Effector memory CD4-positive, alpha-beta T cell (primary cell): Measurements from ENCODE around the gene PKHD1.

ENCODE experiments used
- DNase-seq, 3 donors: peaks; one replicate each; pipeline ENCODE4 v3.0.0-alpha.2; 2020
- H3K27ac ChIP-seq: 2 replicates; pipeline ENCODE4 v1.7.0; 2013; ENCODE audit warnings: mild to moderate bottlenecking, low read length, moderate library complexity; ENCODE audit not compliant: insufficient read depth, poor library complexity, severe bottlenecking
- H3K27me3 ChIP-seq: replicated peaks from 2 replicates; pipeline ENCODE4 v1.7.0; 2013; ENCODE audit warnings: mild to moderate bottlenecking, low read length; ENCODE audit not compliant: insufficient read depth, control insufficient read depth, poor library complexity, severe bottlenecking
- H3K36me3 ChIP-seq: 2 replicates; pipeline ENCODE4 v1.7.0; 2013; ENCODE audit warnings: mild to moderate bottlenecking, low read length, moderate library complexity; ENCODE audit not compliant: control insufficient read depth, insufficient read depth
- H3K4me1 ChIP-seq: 2 replicates; pipeline ENCODE4 v1.7.0; 2013; ENCODE audit warnings: low read length, mild to moderate bottlenecking; ENCODE audit not compliant: control insufficient read depth, insufficient read depth, poor library complexity, severe bottlenecking
- H3K4me3 ChIP-seq: 2 replicates; pipeline ENCODE4 v1.7.0; 2013; ENCODE audit warnings: low read length, low read depth, mild to moderate bottlenecking; ENCODE audit not compliant: insufficient read depth, poor library complexity, severe bottlenecking
- H3K9me3 ChIP-seq: 2 replicates; pipeline ENCODE4 v1.7.0; 2013; ENCODE audit warnings: mild to moderate bottlenecking, low read length, moderate library complexity; ENCODE audit not compliant: control insufficient read depth

Gene PKHD1

DNA sequence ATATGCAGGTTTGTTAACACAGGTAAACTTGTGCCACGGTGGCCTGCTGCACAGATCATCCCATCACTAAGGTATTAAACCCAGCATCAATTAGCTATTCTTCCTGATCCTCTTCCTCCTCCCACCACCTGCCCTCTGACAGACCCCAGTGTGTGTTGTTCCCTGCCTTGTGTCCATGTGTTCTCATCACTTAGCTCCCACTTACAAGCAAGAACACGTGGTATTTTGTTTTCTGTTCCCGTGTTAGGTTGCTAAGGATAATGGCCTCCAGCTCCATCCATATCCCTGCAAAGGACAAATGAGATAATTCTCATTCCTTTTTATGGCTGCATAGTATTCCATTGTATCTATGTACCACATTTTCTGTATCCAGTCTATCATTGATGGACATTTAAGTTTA is 294.0 kb downstream of the PKHD1 start:
- no peaks in the 10 kb centered on the region for H3K4me1 ChIP-seq
- no peak for DNase-seq
- no peak overlapping the region for H3K27ac ChIP-seq
- no peaks in the 10 kb centered on the region for H3K9me3 ChIP-seq
- H3K36me3 ChIP-seq: no peaks in the 10 kb centered on the region
- no peak overlapping the region for H3K4me3 ChIP-seq
- no peaks in the 10 kb centered on the region for H3K27me3 ChIP-seq

DNA sequence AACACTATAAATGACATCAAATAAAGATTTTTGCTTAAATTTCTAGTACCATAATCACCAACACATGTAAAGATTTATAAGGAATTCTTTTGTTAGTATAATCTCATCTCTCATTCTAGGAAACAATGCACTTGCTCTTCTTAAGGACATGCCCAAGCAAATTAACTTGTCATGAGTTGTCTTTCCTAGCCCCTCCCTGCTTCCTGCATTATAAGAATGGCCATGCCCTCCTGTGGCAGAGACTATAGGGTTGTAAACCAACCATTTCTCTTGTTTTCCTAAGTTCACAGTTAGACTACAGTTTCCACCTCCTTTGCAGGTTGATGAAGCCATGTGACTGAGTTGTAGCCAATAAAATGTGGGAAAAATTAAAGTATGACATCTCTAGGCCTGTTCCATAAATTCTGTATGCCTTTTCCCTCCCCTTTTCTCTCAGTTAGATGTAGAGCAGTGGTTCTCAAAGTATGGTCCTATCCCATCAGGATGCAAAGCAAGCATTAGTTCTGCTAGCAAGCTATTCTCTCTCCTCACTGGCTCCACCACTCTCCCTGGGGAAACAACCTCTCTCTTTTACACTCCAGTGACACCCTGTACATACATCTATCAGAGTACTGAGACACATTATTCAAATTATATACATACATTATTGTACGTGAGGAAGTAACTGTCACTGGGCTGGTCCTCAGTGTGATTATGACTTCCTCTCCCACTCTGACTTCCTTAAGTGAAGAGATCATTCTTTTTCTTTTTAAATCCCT is 295.0 kb downstream of the PKHD1 start:
- DNase-seq: no peak
- Histone ChIP-seq H3K9me3 (no peaks in the 10 kb centered on the region), H3K27me3 (no peaks in the 10 kb centered on the region), H3K4me1 (no peaks in the 10 kb centered on the region), H3K27ac (no peak overlapping the region), H3K4me3 (no peak overlapping the region), H3K36me3 (no peaks in the 10 kb centered on the region)

DNA sequence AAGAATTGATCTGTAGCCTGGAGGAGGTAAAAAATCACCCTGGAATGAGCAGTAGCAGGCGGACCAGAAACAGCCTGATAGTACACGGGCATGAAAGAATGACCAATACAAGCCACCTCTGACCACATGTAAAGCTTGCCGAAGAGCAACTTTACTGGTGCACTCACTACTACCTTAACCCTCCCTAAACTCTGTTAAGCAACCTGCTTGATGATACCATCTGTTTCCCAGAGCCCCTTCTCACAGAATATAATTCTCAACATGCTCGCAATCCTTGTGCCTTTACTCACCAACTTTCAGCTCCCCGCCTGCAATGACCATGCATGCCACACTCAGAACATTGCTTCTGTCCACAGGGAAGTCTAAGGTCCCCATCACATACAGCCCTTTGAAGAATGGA is 296.5 kb downstream of the PKHD1 start:
- H3K4me3 ChIP-seq: no peak overlapping the region
- no peaks in the 10 kb centered on the region for H3K36me3 ChIP-seq
- DNase-seq: no peak
- H3K9me3 ChIP-seq: no peaks in the 10 kb centered on the region
- no peaks in the 10 kb centered on the region for H3K4me1 ChIP-seq
- no peak overlapping the region for H3K27ac ChIP-seq
- H3K27me3 ChIP-seq: no peaks in the 10 kb centered on the region

DNA sequence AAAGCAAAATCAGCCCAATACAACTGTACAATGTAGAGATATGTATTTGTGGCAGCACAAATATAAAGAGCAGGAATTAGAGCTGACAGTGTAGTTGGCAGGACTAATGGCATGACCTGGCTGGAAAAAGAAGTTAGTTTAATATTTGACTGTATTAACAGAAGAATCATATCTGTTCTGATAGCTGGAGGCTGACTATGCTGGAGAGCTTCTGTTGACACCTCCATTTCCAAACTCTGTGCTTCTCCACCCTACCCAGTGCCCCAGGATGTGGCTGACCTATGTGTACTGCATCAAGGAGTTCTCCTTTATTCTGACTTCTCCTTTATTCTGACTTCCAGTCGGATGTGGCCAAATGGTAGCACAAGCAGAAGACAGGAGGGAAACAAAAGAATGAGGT is 299.3 kb downstream of the PKHD1 start:
- H3K27me3 ChIP-seq: no peaks in the 10 kb centered on the region
- no peaks in the 10 kb centered on the region for H3K36me3 ChIP-seq
- no peaks in the 10 kb centered on the region for H3K4me1 ChIP-seq

DNA sequence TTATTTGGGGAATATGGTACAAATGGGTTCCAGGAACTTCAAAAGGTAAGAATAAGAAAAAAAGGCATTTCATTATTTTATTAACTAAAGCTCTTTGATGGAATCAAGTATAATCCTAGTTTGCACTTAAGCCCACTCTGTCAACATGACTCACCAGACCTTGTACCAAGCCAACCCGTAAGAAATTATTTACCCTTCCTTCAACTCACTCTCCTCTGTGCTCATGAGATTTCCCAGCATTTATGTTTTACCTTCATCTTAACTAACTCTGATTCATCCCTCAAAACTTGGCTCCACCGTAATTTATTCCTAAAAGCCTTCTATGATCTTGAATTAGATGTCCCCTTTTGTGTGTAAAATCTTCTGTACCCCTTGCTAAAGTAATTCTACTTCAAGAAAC is 308.7 kb downstream of the PKHD1 start:
- no peak overlapping the region for H3K4me3 ChIP-seq
- no peak for DNase-seq
- no peaks in the 10 kb centered on the region for H3K27me3 ChIP-seq
- H3K9me3 ChIP-seq: no peaks in the 10 kb centered on the region
- H3K27ac ChIP-seq: no peak overlapping the region
- H3K36me3 ChIP-seq: no peaks in the 10 kb centered on the region
- H3K4me1 ChIP-seq: no peaks in the 10 kb centered on the region

More for the DNA sequence above, 299.3 kb downstream of the PKHD1 start:
- Histone ChIP-seq H3K27ac (no peak overlapping the region), H3K9me3 (no peaks in the 10 kb centered on the region), H3K4me3 (no peak overlapping the region)
- DNase-seq: no peak

DNA sequence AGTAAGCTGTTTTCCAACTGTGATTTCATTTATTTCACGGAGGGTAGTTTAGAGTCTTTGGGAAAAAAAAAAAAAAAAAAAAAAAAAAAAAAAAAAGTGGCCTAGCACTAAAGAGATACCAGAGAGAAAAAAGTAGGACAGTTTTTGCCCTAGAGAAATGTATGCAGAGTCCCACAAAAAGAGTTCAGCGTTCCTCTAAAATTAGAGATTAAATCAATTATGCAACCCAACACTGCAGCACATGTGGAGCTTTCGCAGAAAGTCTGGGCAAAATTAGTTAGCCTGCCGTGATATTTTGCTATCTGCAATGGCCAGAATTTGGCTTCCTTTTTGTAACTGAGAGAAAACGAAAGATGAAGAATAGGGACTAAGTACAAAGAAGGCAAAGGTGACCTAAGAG is 309.8 kb downstream of the PKHD1 start:
- Histone ChIP-seq H3K27me3 (no peaks in the 10 kb centered on the region), H3K9me3 (no peaks in the 10 kb centered on the region), H3K27ac (no peak overlapping the region), H3K36me3 (no peaks in the 10 kb centered on the region), H3K4me3 (no peak overlapping the region), H3K4me1 (no peaks in the 10 kb centered on the region)
- no peak for DNase-seq

DNA sequence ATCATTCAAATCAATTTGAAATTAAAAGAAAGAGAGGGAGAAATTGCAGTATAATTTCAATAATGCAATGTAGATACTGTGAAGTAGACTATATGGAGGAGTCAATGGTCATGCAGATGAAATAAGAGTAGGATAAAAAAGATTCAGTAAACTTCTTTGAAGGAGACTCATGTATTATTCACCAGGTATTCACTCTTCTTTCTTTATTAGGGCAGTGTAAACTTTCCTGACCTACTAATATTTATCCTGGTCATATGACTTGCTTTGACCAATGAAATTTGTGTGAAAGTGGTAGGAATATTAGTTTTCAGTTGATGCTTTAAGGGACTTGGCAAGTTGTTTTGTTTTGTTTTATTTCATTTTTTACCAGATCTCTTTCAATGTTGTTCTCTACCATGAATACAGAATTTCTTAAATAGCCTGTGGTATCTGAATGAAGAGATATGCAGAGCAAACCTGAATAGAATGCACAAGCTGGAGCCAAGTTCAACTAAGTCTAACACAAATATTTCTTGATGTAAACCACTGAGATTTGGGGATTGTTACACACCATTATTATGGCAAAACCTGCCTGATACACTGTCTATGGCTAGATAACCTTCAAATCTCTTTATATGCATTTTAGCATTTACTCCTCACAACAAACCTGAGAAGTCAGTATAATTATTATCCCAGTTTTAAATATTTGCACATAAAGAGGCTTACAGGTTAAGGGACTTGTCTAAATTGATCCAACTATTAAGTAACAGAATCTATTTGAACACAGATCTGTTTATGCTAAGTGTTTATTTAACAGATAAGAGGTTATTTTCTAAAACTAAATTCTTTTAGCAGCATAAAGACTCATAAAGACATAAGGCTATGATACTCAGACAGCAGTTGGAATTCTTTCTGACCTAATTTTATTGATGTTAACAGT is 311.2 kb downstream of the PKHD1 start:
- Histone ChIP-seq H3K36me3 (no peaks in the 10 kb centered on the region), H3K4me1 (no peaks in the 10 kb centered on the region), H3K9me3 (no peaks in the 10 kb centered on the region), H3K27ac (no peak overlapping the region), H3K27me3 (no peaks in the 10 kb centered on the region), H3K4me3 (no peak overlapping the region)
- DNase-seq: no peak

DNA sequence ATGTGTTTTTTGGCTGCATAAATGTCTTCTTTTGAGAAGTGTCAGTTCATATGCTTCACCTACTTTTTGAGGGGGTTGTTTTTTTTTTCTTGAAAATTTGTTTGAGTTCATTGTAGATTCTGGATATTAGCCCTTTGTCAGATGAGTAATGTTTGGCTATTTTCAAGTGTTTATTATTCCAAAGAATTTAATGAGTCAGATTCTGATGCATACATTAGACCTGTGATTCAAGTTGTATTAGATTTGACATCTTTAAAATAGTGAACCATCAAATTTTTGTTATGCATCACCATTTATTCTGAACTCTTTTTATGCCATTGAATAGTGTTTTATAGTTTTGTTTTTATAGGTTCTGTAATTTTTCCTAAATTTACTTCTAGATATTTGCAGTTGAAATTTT is 319.3 kb downstream of the PKHD1 start:
- H3K36me3 ChIP-seq: no peaks in the 10 kb centered on the region
- no peak overlapping the region for H3K27ac ChIP-seq
- no peak for DNase-seq
- H3K27me3 ChIP-seq: no peaks in the 10 kb centered on the region
- H3K4me3 ChIP-seq: no peak overlapping the region
- H3K4me1 ChIP-seq: no peaks in the 10 kb centered on the region
- no peaks in the 10 kb centered on the region for H3K9me3 ChIP-seq

DNA sequence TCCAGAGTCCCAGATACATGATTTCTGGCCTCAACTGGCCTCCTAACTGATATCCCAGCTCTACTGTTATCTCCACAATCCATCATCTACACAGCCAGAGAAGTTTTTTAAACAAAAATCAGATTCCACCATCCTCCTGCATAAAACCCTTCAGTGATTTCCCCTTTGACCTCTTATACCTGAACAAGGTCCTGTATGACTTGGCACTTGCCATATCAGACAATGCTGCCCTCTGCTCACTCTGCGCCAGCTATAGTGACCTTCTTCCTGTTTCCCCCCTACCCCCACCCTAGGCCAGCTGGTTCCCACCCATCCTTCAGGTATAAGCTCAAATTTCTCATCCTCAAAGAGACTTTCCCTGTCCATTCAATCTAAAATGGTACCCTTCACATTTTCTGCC is 322.2 kb downstream of the PKHD1 start:
- Histone ChIP-seq H3K27me3 (no peaks in the 10 kb centered on the region), H3K36me3 (no peaks in the 10 kb centered on the region), H3K27ac (no peak overlapping the region), H3K4me1 (no peaks in the 10 kb centered on the region), H3K4me3 (no peak overlapping the region), H3K9me3 (no peaks in the 10 kb centered on the region)
- DNase-seq: no peak

DNA sequence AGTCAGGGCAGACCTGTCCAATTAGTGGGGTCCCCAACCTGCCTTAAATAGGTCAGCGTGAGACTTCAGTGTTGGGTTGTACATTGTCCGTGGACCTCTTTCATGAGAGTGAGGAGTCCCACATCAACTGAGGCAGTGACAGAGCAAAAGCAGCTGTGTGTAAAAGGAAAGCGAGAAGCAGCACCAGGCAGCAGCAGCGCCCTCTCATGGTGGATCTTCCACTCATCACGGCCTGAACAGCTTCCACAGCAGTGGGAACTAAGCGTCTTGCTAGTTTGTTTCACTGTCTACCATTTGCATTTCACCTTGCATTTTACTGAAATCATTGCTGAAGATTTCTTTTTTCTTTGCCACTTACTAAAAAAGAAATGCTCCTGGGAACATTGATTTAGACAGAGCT is 333.8 kb downstream of the PKHD1 start:
- H3K4me1 ChIP-seq: no peaks in the 10 kb centered on the region
- H3K27me3 ChIP-seq: no peaks in the 10 kb centered on the region
- H3K4me3 ChIP-seq: no peak overlapping the region
- no peak overlapping the region for H3K27ac ChIP-seq
- no peak for DNase-seq
- H3K9me3 ChIP-seq: no peaks in the 10 kb centered on the region
- no peaks in the 10 kb centered on the region for H3K36me3 ChIP-seq
